CD4-positive, alpha-beta T cell treated with Interleukin-2 at 100 ng/mL for 4 hours (primary cell): Measurements from ENCODE around the gene SDR9C7.
"Not testable (repeated sequence)": the region's sequence is repeated elsewhere in the genome, so short reads cannot be mapped to it uniquely, and the experiment has no call there.

Experiments used
- DNase-seq: peaks from one replicate; pipeline ENCODE4 v3.0.0-alpha.2; 2020; ENCODE audit warnings: low spot score

The SDR9C7 gene

DNA sequence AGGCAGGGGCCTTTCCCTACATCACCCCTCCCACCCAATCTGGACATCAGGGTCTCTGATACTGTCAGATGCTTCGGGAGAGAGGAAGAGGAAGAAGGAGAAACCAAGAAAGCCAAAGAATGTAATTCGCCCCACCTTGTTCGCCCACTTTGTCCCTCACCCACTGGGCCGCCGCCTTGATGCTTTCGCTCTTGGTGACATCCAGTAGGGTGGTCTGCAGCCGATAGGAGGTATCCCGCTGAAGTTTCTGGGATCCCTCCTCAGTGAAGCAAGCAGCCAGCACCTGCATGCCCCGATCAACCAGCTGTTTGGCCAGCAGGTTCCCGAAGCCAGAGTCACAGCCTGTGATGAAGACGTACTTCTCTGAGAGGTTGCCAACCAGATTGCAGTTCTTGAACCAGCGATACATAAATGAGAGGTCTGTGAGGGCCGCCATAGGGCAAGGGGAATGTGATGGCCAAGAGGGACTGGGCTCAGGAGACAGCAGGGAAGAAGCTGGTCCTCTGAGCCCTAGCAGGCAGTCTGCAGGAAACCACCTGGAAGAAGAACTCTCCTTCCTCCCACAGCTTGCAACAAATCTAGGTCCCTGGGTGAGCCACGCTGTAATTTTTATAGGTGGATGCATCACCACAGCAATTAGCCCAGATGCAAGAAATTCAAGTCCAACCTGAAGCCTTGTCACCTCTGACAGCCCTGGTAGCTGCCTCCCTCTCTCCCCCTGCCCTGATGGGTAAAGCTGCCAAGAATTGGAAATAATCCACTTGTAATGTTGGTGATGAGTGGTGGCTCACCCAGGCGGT is at the start of gene SDR9C7:
TSS of gene SDR9C7 (minus strand) at position 583 of the 800 bp plus-strand sequence. CDS start at position 436, 147 bp downstream.
- DNase-seq: no peak

DNA sequence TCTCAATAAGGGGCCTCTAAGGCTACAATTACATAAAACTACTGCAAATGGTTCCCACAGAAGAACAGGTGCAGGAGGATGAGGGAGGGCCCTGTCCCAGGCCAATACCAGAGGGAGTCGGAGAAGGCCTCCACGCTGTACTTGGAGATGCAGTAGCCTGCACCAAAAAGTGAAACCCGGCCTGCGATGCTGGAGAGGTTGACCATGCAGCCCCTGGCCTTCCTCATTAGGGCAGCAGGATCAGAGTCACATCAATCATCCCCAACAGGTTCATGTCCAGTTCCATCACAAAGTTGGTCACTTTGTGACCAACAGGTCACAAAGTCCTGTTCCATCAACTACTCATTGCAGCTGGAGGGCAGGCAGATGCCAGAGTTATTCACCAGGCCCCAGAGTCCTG is 49.2 kb upstream of the SDR9C7 start:
- DNase-seq: no peak

DNA sequence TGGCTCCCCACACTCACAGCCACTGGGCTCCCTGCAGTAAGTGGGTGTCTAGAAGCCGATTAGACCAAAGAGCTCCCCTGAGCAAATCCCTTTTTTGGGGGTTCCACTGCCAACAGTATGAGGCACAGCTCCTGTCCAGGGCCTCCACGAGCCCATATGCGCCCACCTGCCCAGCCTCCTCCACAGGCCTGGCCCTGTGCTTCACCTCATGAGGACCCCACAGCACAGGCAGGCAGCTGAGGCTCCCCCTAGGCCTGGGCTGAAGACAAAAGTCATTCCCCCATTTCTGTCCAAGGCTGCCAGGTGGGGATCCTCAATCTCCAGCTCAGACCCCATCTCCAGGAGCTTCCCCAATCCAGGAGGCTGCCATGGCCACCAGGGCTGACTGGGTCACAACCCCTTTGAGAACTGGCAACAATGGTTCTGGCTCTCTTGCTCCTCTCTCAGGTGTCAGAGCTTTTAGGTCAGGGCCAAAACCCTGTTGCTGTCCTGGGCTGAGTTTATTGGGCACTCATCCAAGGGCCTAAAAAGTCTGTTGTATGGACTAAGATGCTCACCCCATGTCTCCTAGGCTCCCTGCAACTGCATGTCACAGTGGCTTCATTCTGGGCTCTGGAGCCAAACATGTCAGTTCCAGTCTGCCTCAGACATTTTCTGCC is 48.5 kb upstream of the SDR9C7 start:
- DNase-seq: not testable (repeated sequence)

DNA sequence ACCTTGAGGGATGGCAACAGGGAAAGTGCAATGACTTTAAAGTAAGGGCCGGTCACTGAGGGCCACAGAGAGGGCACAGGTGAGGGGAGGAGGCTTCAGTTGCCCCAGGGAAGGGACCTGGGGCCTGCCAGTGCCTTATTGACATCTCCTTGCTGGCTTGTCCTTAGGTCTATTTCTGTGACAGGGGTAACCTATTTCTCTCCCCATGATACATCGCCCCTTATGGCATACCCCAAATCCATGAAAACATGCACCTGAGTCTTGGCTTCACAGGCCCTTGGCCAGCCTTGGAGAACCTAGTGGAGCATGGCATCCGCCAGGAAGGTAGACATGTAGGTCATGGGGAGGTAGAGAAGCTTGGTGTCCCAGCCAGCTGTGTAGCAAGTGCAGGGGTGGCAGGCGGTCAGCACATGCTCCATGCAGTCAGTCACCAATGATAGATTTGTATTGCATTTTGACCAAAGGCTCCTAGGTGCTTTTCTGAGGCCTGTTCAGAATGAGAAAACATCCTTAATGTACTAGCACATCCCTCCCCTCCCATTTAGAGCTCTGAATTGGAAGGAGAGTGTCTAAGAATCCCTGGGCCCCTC is 46.8 kb upstream of the SDR9C7 start:
- DNase-seq: no peak

DNA sequence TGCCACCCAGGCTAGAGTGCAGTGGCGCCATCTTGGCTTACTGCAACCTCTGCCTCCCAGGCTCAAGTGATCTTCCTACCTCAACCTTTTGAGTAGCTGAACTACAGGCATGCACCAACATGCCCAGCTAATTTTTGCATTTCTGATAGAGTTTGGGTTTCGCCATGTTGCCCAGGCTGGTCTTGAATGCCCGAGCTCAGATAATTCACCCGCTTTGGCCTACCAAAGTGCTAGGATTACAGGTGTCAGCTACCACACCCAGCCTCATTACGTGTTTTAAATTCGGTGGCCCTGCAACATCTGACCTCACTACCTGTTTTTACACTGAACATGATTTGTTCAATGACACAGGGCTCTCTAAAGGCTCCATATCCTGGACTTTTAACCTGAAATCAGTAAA is 46.1 kb upstream of the SDR9C7 start:
- DNase-seq: no peak

DNA sequence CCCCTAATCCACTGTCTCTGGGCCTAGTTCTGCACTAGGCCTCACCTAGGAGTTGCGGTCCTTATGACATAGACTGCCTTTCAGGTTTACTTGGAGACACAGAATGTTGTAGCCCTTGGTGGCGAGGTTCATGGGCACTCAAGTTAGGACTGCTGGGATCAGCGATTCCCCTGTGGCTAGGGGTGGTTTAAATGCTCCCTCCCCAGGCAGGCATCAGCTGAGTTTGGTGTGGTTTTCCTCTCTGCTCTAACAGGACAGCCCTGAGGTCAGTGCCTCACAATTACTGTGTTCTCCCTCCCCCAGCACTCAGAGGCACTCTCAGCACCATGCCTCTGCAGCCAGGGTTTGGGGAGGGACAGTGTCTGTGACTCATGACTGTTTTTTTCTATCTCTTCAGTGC is 45.4 kb upstream of the SDR9C7 start:
- no peak for DNase-seq

DNA sequence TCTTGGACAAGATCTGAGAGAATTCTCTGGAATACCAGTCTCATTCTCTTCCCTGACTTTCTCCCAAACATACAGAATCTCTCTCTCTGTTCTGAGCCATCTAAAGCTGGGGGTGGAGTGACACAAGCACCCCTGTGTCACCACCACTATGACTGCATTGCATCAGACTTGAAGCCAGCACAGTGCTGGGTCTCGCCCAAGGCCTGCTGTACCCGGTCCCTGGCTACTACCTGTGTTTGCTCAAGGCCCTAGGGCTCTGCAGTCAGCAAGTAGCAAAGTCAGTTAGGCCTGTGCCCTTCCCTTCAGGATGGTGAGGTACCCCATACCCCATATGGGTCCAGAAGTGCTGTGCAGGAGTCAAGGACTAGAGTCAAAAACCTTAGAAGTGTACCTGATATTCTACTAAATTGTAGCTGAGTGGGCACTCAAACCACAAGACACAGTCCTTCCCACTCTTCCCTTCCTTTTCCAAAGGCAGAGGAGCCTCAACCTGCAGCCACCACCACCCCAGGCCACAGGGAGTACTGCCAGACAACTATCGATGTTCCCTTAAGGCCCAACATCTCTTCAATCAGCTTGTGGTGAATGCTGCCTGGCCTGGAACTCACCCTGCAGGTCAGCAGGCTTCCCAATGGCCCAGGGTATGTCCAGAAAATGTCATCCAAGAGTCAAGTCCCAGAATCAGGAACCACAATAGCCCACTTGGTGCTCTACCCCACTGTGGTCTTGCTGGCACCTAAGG is 44.4 kb upstream of the SDR9C7 start:
- no peak for DNase-seq

DNA sequence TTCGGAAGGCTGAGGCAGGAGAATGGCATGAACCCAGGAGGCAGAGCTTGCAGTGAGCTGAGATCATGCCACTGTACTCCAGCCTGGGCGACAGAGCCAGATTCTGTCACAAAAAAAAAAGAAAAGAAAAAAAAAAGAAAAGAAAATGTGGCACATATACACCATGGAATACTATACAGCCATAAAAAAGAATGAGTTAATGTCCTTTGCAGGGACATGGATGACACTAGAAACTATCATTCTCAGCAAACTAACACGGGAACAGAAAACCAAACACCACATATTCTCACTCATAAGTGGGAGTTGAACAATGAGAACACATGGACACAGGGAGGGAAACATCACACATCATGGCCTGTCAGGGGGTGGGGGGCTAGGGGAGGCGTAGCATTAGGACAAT is 43.2 kb upstream of the SDR9C7 start:
- not testable (repeated sequence) for DNase-seq

DNA sequence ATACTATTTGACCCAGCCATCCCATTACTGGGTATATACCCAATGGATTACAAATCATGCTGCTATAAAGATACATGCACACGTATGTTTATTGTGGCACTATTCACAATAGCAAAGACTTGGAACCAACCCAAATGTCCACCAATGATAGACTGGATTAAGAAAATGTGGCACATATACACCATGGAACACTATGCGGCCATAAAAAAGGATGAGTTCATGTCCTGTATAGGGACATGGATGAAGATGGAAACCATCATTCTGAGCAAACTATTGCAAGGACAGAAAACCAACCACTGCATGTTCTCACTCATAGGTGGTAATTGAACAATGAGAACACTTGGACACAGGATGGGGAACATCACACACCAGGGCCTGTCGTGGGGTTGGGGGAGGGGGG is 40.0 kb upstream of the SDR9C7 start:
- not testable (repeated sequence) for DNase-seq

DNA sequence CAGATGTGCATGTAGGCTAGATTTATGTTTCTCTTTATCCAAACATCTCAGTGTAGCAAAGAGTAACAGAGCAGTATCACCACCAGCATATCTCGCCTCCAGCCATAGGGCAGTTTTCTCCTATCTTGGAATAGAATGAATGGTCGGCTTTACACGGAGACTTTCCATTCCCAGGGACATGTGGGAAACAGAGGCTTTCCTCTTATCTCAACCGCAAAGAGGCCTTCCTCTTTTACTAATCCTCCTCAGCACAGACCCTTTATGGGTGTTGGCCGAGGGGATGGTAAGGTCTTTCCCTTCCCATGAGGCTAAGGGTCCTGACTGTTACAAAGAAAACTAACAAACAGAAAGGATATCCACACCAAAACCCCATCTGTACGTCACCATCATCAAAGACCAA is 34.7 kb upstream of the SDR9C7 start:
- DNase-seq: not testable (repeated sequence)

DNA sequence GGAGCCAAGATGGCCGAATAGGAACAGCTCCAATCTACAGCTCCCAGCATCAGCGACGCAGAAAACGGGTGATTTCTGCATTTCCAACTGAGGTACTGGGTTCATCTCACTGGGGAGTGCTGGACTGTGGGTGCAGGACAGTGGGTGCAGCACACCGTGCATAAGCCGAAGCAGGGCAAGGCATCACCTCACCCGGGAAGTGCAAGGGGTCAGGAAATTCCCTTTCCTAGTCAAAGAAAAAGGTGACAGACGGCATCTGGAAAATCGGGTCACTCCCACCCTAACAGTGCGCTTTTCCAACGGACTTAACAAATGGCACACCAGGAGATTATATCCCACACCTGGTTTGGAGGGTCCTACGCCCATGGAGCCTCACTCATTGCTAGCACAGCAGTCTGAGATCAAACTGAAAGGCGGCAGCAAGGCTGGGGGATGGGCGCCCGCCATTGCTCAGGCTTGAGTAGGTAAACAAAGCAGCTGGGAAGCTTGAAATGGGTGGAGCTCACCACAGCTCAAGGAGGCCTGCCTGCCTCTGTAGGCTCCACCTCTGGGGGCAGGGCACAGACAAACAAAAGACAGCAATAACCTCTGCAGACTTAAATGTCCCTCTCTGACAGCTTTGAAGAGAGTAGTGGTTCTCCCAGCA is 31.9 kb upstream of the SDR9C7 start:
- not testable (repeated sequence) for DNase-seq

DNA sequence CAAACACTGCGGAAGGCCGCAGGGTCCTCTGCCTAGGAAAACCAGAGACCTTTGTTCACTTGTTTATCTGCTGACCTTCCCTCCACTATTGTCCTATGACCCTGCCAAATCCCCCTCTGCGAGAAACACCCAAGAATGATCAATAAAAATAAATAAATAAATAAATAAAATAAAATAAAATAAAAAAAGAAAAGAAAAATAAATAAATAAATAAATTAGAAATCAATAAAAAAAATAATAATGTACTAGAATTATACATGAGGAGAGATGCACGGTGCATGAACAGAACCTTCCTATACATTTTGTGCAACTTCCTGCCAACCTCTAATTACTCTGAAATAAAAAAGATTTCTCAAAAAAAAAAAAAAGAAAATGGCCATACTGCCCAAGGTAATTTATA is 30.9 kb upstream of the SDR9C7 start:
- DNase-seq: not testable (repeated sequence)

DNA sequence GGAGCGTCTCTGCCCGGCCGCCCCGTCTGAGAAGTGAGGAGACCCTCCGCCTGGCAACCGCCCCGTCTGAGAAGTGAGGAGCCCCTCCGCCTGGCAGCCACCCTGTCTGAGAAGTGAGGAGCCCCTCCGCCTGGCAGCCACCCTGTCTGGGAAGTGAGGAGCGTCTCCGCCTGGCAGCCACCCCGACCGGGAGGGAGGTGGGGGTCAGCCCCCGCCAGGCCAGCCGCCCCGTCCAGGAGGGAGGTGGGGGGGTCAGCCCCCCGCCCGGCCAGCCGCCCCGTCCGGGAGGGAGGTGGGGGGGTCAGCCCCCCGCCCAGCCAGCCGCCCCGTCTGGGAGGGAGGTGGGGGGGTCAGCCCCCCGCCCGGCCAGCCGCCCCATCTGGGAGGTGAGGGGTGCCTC is 29.3 kb upstream of the SDR9C7 start:
- DNase-seq: not testable (repeated sequence)

DNA sequence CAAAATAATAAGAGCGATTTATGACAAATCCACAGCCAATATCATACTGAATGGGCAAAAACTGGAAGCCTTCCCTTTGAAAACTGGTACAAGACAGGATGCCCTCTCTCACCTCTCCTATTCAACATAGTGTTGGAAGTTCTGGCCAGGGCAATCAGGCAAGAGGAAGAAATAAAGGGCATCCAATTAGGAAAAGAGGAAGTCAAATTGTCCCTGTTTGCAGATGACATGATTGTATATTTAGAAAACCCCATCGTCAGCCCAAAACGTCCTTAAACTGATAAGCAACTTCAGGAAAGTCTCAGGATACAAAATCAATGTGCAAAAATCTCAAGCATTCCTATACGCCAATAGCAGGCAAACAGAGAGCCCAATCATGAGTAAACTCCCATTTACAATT is 28.0 kb upstream of the SDR9C7 start:
- not testable (repeated sequence) for DNase-seq

DNA sequence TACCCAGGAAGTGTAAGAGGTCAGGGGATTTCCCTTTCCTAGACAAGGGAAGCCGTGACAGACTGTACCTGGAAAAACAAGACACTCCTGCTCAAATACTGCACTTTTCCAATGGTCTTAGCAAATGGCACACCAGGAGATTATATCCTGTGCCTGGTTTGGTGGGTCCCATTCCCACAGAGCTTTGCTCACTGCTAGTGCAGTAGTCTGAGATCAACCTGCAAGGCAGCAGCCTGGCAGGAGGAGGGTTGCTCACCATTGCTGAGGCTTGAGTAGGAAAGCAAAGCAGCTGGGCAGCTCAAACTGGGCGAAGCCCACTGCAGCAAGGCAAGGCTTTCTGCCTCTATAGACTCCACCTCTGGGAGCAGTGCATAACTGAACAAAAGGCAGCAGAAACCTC is 24.2 kb upstream of the SDR9C7 start:
- no peak for DNase-seq

DNA sequence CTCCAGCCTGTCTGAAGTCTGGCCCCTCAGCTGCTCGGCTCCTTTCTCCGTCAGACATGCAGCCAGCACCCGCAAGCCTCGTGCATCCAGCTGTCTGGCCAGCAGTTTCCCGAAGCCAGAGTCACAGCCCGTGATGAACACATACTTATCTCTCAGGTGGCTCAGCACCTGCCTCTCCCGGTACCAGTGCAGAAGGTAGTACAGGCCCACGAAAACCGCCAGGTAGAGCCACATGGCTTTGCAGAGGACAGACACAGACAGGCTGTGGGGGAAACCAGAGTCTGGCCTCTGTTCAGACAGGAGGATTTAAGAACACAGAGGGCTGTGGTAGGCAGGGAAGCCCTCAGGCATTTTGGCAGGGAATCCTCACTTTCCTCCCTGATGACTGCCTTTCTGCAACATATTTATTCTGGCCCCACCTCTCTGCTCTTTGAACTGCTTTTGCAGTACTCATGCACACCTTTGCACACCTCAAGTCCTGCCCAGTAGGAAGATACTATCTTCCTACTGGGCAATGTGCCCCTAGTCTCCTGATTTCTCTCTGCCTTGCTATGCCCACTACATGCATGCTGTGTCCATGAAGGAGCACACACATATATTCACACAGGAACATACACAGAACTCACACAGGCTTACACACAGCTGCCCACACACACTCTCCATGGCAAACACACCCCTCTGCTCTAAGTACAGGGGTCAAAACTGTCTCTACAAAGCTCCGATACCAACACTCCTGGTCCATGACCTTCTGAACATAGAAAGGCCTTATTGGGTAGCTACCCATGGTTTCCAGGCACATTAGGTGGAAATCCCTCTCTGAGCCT is 23.2 kb upstream of the SDR9C7 start, which contains the start of gene RDH16:
TSS of gene RDH16 (minus strand) at position 380 of the 824 bp plus-strand sequence. CDS start at position 234, 146 bp downstream.
- no peak for DNase-seq

DNA sequence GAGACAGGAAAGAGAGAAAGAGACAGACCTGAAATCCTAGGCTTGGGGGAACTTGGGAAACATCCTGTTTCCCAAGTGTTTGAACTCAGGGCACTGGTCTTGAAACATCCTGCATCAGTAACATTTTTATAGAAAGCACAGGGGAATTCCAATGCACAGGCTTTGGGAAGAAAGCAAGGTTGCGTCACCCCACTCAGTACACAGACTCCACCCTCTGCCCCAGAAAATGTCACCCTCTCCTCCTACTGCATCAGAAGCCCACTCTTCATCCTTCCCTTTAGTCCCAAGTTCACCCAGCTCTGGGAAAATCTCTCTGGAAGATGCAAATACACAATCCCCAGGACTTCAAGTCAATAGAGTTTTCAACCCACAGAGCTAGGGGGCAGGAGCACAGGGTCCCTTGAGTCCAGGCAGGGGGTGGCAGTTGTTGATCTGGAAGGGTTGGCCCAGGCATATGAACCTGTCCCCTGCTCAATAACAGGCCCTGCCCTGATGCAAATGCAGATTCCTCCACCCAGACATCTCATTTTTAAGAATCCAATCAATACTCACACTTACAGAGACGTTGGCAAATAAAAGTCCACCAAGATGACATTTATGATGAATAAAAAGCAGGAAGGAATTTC is 21.5 kb upstream of the SDR9C7 start:
- no peak for DNase-seq

DNA sequence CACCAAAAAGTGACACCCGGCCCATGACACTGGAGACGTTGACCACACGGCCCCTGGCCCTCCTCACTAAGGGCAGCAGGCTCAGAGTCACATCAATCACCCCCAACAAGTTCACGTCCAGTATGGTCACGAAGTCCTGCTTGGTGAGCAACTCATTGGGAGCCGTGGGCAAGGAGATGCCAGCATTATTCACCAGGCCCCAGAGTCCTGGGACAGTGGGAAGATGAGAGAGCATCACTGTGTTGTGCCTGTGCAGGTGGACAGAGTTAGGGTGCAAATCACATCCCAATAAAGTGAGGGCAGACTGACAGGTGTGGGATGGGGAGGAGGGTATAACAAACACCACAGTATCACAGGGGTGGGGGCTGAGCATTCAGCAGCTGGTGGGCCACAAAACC is 20.7 kb upstream of the SDR9C7 start:
- DNase-seq: no peak

DNA sequence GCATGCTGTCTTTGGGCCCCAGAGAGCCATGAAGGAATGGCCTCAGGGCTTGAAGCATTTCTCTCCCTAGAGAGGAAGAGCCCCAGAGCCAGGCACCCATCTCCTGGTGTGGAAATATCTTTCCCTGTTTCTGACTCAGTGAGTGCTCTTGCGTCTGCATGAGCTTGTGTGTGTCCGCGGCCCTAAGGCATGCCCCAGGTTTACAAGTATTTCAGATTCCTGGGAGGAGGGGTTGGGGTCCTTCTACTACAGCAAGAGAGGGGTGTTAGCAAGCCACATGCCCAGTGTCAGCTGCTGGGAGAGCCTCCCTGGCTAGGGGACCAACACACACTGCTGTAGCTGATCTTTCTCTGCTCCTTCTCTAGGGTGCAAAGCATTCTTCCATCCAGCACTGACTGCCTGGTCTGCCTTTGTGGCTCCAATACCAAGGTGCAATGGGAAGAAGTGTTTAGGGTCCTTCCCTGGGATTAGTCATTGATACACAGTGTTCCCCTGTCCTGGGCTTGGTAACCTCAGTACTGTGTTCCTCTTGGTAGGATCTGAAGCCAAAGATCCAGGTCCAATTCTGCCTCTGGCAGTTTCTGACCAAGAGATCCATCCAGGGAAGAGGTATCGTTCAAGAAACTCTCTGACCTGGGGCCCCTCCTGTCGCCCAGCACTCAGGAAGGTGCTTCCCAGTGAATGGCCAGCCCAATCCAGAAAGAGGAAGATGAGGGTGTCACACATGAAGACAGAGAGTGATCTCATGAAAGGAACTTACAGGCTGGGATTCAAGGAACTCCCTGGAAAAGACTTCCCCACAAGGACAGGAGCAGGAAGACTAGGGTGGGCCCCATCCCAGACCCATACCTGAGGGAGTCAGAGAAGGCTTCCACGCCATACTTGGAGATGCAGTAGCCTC is 20.1 kb upstream of the SDR9C7 start:
- DNase-seq: no peak
